PFSK-1 (cell line): Measurements from ENCODE around the gene SAP30L.

Source experiments
- FOXP2 ChIP-seq: optimal IDR thresholded peaks from 2 replicates; pipeline ENCODE3; 2011; ENCODE audit warnings: borderline replicate concordance, control low read depth, inconsistent platforms; ENCODE audit not compliant: insufficient read depth; ENCODE audit errors: extremely low read length, extremely low read depth
- POLR2AphosphoS5 ChIP-seq: IDR thresholded peaks from 2 replicates; pipeline ENCODE4 v1.6.1; 2012; ENCODE audit warnings: low read depth, mild to moderate bottlenecking, control low read depth, low read length, moderate library complexity
- REST ChIP-seq, 2 experiments: IDR thresholded peaks; 2 replicates each; pipeline versions ENCODE4 v1.6.1 to v1.8.0; 2011 to 2012; ENCODE audit warnings: low read depth in 2 of 2, low read length in 2 of 2, control low read depth in 1 of 2, inconsistent platforms in 1 of 2, mild to moderate bottlenecking in 1 of 2, moderate library complexity in 1 of 2; ENCODE audit not compliant: insufficient read depth in 1 of 2
- SIN3A ChIP-seq: IDR thresholded peaks from 2 replicates; pipeline ENCODE4 v1.6.1; 2012; ENCODE audit warnings: mild to moderate bottlenecking, low read length, moderate library complexity, borderline replicate concordance; ENCODE audit not compliant: insufficient read depth
- TAF1 ChIP-seq: IDR thresholded peaks from 2 replicates; pipeline ENCODE4 v1.6.1; 2012; ENCODE audit warnings: low read length, control low read depth, borderline replicate concordance; ENCODE audit not compliant: insufficient read depth

Gene SAP30L

GRCh38 chr5:154444556-154445421 lies 1.0 kb upstream of the SAP30L start:
- TF ChIP-seq SIN3A = no peak
- no peak for TF ChIP-seq POLR2AphosphoS5
- TF ChIP-seq TAF1 = no peak
- no peak for TF ChIP-seq FOXP2
- TF ChIP-seq REST (IDR thresholded peaks at IDR 0.05; ENCODE audit: insufficient read depth in 1 of 2, low read depth in 2 of 2, low read length in 2 of 2) = no peak

- TF ChIP-seq SIN3A (no peak), TAF1 (no peak), FOXP2 (no peak), REST (IDR thresholded peaks at IDR 0.05; ENCODE audit: insufficient read depth in 1 of 2, low read depth in 2 of 2, low read length in 2 of 2) (no peak), POLR2AphosphoS5 (no peak)
Observed at GRCh38 chr5:154446195-154447088, 645 bp downstream of the SAP30L start.

GRCh38 chr5:154447089-154447725 lies 1.4 kb downstream of the SAP30L start:
- no peak for TF ChIP-seq SIN3A
- no peak for TF ChIP-seq FOXP2
- TF ChIP-seq TAF1 = no peak
- TF ChIP-seq POLR2AphosphoS5 = no peak
- no peak for TF ChIP-seq REST (IDR thresholded peaks at IDR 0.05; ENCODE audit: insufficient read depth in 1 of 2, low read depth in 2 of 2, low read length in 2 of 2)

- TF ChIP-seq REST (IDR thresholded peaks at IDR 0.05; ENCODE audit: insufficient read depth in 1 of 2, low read depth in 2 of 2, low read length in 2 of 2) (no peak), SIN3A (no peak), FOXP2 (no peak), TAF1 (no peak), POLR2AphosphoS5 (no peak)
Observed at GRCh38 chr5:154449786-154450185, 4.0 kb downstream of the SAP30L start.
